ENCODE results near the gene LARGE1. TPM values are rescaled to one million over a fixed set of nuclear protein-coding genes. Genes with fewer than 3 reads are reported as not detected.
"Not testable (repeated sequence)": the region's sequence is repeated elsewhere in the genome, so short reads cannot be mapped to it uniquely, and the experiment has no call there.

LARGE1 gene
- polyA plus RNA-seq, 1 donor, result 28.2 TPM

DNA sequence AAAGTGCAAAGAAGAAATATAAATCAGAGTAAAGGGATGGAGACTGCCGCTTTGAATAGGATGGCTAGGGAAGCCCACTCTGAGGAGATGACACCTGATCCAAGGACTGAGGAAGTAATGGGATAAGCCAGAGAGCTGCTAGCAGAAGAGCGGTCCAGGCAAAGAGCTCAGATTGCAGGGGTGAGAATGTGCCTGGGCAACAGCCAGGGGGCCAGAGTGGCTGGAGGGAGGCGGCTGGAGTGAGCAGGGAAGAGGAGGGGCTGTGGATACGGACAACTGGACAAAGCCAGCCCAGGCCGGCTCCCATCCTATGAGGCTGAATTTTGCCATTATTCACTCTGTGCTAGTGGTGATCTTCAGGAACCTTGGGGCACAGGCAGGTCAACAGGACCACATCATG is 501.8 kb downstream of the LARGE1 start:
- no peak for DNase-seq

GRCh38 chr22:33415401-33415800 is 504.9 kb downstream of the LARGE1 start:
- no peak for DNase-seq

DNA sequence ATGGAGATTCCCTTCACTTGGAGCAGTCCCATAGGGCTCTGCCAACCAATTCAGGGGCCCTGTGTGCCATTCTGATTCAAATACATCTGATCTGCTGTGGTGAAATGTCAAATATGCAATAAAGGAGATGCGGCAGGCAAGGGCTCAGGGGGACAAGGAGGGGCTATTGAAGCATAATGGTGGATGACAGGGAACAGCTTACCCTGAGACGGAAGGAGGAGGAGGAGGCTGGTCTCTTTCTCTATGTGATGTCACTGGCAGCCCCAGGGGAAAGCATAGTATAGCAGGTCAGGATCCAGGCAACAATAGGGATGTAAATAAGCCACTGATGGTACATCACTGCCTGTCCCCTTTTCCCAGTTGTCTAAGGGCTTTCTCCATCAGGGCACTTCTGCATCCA is 511.2 kb downstream of the LARGE1 start:
- DNase-seq, result no peak

DNA sequence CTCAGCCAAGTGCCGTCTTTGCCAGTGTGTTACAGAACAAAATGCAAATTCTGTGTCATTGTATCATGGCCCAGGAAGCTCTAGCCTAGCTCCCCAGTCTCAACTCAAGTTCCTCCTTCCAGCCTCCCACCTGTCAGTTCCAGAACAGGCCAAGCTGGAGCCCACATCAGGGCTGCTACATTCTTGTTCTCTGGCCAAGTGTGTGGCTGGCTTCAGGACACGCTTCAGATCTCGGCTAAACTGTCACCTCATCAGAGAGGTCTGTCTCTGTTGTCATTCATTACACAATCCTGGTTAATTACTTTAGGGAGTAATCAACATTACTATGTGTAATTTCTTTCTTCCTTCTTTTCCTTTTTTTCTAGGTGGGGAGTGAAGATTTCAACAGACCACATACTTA is 515.1 kb downstream of the LARGE1 start:
- DNase-seq, result no peak

GRCh38 chr22:33404723-33405122 is 515.6 kb downstream of the LARGE1 start:
- DNase-seq, result no peak

- DNase-seq, result no peak
Measured at GRCh38 chr22:33402325-33402724, 518.0 kb downstream of the LARGE1 start.

DNA sequence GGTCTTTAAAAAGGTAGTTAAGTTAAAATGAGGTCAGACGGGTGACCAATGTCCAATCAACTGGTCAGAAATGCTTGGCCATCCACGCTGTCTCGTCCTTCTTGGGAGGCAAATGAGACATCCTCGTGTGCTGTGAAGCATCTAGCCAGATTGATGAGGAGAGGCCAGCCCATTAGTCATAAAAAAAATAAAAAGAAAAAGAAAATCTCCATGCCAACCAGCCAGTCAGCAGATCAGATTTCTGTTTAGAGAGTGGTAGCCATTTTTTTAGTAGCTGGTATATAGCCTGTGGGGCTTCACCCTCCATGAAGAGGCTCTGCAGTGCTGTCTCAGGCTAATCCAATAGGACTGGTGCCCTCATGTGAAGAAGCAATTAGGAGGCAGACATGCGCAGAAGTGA is 519.0 kb downstream of the LARGE1 start:
- DNase-seq, result no peak

DNA sequence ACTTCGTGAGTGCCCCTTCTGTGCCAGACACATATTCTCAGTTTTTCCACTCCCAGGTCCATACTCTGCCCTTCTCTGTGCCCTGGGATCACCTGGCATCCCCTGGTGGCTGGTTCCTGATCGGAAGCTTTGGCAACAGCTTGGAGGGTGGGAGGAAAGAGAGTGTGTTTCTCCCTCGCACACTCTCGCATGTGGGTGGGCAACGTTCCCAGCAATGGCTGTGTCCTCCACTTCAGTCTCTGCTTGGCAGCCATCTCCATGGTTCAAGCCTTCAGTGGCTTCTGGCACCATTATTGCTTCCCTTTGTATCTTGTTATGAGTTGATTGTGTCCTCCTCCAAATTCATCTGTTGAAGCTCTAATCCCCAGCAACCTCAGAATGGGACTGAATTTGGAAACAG is 519.4 kb downstream of the LARGE1 start:
- DNase-seq, result no peak

- DNase-seq, result no peak
Measured at GRCh38 chr22:33400061-33400840, 520.0 kb downstream of the LARGE1 start.

DNA sequence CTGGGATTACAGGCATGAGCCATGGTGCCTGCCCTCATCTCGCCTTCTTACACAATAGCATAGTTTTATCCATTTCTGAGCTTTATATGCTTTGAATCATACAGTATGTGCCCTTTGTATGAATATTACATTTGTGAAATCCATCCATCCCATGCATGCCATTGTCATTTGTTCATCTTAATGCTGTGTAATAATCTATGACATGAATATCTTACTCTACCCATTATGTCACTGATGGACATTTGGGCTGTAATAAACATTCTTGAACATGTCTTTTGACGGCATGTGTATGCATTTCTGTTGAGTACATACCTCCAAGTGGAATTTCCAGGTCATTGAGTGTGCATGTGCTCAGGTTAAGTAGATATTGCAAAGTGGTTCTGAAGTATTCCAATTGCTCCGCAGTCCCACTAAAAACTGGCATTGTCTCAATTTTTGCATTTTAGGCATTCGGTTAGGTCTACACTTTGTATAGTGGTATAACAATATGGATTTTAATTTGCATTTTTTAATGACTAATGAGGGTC is 522.8 kb downstream of the LARGE1 start:
- DNase-seq, result no peak

DNA sequence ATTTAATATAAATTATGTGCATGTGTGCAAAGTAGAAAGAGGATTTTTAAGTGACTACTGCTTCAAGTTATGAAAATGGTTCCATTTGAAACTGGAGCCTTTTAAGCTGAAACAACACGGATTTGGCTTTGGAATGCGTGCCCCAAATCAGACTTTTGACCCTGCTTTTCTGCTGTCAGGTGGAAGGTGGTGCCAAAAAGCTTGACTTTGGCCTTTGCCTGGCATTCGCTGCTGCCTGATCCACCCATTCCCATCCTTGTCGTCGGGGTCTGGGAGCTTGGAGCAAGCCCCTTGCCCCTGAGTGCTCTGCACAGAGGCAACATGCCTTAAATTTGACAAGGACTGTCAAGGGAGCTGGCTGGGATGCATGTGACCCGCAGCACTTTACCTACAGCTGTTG is 526.8 kb downstream of the LARGE1 start:
- DNase-seq, result no peak

GRCh38 chr22:33391298-33391697 is 529.0 kb downstream of the LARGE1 start:
- DNase-seq, result no peak

- DNase-seq, result no peak
Measured at GRCh38 chr22:33389936-33390335, 530.3 kb downstream of the LARGE1 start.

- no peak for DNase-seq
Measured at GRCh38 chr22:33386270-33386669, 534.0 kb downstream of the LARGE1 start.

GRCh38 chr22:33385611-33386010 is 534.7 kb downstream of the LARGE1 start:
- DNase-seq, result no peak

GRCh38 chr22:33382436-33382835 is 537.8 kb downstream of the LARGE1 start:
- peak; percentile 45 for DNase-seq

DNA sequence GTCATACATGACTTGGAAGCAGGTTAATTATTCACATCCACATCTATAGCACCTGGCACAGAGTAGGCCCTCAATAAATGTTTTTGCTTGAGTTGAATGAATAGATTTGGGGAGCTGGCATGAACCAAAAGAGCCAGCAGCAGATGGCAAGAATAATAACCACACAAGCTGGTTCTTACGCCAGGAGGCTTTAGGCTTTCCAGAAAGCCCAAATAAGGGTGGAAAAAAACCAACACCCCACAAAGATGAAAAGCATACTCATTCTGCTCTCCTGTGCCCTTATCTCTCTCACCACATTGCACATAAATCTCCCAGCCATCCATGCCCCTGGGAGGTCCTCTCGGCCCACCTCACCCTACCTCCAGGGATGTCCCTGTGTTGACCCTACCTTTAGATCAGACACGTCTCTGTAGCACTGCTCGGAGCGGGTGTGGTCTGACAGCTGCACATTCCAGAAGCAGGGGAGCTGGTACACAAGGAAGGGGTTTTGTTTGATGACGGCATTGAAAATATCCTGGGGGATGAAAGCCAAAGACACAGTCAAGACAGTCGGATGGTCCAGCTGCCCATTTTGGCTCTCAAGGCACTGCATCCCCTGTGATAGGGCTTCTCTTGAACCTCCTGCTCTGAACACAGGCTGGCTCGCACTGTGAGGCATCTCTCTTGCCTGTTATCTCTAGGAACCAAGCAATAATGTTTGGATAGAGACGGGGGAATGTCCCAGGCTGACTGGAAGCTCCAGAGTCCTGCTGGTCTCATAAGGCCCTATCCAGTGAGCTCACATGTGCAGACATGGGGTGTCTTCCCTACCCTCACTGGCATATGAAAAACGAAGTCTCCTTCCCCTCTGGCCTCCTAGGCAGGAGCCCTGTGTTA is 538.5 kb downstream of the LARGE1 start:
- no peak for DNase-seq

- DNase-seq, result no peak
Measured at GRCh38 chr22:33380789-33381530, 539.3 kb downstream of the LARGE1 start.

DNA sequence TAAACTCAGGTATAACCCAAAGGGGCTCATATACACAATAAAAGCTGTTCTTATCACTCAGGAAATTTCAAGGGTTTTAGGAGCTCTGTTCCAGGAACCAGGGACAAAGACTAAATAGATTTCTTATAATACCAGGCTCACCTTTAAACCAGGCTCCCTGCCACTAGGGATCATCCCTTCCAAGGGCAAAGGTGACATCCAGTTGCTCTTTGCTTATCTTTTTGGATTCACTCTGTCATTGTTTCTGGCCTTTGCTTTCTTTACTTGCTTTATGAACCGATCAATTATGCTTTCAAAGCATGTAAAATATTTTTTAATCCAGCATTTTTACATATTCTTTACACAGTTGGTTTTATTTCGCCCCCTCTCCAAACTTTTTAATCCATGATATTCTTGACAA is 540.4 kb downstream of the LARGE1 start:
- no peak for DNase-seq

DNA sequence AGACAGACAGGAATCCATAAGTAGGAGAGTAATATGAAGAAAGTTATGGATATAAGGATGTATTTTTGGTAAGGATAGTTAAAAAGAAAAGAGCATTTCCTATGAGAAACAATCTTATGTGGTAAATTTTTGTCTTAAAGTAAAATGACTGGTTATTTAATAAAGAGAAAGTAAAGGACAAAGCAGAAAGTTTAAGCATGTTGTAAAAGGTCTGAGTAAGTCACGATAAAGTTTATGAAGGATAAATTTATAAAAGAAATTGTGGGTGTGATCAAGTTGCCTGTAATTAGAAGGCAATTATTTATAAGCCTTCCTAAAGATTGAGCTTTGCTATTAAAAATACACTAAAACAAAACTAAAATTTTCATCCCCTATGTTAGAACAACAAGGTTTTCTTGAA is 547.4 kb downstream of the LARGE1 start:
- DNase-seq, result no peak

DNA sequence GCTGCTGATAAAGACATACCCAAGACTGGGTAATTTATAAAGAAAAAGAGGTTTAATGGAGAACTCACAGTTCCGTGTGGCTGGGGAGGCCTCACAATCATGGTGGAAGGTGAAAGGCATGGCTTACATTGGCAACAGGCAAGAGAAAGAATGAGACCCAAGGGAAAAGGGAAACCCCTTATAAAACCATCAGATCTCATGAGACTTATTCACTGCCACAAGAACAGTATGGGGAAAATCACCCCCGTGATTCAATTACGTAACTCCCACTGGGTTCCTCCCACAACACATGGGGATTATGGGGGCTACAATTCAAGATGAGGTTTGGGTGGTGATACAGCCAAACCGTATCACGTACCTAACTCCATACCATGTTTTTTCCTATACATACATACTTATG is 557.0 kb downstream of the LARGE1 start:
- DNase-seq, result not testable (repeated sequence)

DNA sequence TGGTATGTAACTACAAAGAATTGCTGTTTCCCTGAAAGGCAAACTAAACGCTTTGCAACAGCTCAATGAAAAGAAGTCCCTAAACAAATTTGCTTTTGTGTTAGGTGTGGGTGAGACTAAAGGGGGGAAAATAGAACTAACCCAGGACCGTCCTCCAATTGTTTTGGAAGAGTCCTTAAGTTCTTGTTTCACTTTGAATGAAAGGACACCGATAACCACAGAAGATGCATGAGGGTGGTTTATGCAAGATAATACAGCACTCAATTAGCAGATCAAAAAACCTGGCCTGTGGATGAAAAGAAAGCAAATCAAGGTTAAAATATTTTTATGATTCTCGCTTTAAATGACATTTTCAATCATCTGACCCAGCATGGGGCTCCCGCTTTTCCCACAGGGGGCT is 557.6 kb downstream of the LARGE1 start:
- no peak for DNase-seq
